Right forelimb (tissue), 1 donor: ENCODE results near the gene MAD1L1.
"Not testable (repeated sequence)": the region's sequence is repeated elsewhere in the genome, so short reads cannot be mapped to it uniquely, and the experiment has no call there.

Experiments
- DNase-seq: peaks from one replicate; pipeline ENCODE4 v3.0.0-alpha.2; 2018

MAD1L1 gene

GRCh38 chr7:1886361-1887064, 346.2 kb downstream of the MAD1L1 start:
- no peak for DNase-seq

DNA sequence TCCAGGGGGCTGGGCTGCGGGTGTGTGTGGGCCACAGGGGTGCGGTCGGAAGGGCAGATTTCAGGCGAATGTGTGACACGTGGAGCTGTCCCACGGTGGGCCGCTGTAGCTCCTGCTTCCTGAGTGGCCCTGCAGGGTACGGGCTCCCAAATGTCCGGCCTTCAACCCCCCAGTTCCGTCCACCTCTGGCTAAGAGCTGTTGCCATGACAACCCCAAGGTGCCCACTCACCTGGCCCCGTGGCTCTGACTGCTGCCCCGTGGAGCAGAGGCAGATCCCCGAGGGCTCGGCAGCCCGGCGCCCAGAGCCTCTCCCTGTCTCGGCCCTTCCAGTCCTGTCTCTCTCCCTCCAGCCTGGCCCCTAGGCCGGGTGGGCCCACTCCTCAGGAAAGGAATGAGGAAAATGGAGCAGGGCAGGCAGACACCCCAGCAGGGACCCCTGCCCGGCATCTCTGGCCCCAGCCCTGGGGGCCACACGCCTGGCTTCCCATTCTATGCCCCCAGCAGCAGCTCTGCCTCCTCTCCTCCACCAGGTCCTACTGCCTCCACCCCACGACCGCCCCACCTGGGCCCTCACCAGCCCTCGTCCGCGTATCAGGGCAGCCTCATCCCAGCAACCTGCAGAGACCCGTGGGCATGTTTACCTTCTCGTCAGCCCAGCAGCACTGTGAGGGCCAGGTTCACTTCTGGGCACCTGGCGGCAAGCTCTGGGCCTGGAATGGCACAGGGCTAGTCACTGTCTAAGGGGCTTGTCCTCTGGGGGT, 347.1 kb downstream of the MAD1L1 start:
- no peak for DNase-seq

DNA sequence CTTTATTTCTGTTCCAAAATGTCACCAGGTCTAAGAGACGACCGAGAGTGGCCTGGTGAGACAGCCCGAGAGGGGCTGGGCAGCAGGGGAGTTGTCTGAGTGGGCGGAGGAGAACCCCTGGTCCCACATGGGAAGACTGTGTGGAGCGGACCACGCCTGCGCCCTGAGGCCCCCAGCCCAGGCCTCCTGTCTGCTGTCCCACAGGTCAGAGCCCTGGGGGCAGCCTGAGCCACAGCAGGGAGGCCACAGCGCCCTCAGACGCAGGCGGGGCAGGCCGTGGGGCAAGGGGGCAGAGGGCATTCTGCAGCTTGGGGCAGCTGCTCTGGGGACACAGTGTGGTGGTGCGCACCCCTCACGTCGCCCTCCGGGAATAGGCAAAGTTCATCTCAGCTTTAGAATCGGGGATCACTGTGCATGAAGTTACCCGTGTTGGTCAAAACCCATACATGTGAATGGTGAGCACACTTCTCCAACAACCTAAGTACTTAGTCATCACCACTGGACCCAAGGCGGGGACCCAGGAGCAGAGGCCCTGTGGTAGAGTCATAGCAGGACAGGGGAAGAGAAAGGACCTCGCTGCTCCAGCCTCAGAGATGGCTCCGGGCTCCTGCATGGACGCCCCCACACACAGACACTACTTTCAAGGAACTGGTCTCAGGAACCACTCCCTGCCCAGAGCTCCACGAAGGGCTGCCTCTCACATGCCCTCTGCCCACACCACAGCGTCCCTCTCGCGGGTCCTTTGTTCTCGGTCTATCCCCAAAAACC, 348.0 kb downstream of the MAD1L1 start:
- DNase-seq, result no peak

DNA sequence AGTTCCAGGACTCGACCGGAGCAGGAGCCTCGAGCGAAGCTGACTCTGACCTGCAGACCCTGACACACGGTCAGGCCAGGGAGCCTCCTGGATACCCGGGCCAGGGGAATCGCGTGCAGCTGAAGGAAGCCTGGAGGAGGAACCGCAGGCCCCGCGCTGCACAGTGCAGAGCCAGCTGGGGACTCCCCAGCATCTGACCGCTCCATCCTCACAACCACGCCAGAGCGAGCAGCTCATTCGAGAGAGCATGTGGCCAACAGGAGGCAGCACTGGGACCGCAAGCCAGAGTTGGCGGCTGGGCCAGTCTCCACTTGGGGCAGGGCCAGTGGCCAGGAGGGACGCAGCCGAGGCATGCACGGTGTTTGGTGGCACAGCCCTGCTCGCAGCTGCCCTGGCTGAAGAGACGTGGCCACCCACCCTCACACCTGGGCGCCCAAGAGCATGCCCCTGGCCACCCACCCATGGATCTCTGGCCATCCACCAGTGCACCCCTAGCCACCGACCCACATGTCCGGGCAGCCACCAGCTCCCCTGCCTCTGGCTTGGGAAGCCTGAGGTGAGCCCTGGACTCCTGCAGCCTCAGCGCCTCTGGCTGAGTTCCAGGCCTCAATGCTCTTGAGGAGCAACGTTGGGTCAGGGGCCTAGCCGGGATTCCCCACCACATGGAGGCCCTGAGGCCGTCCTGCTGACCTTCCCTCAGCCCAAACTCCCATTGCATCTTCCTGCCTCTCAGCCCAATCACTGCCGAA, 348.7 kb downstream of the MAD1L1 start:
- DNase-seq, result no peak

DNA sequence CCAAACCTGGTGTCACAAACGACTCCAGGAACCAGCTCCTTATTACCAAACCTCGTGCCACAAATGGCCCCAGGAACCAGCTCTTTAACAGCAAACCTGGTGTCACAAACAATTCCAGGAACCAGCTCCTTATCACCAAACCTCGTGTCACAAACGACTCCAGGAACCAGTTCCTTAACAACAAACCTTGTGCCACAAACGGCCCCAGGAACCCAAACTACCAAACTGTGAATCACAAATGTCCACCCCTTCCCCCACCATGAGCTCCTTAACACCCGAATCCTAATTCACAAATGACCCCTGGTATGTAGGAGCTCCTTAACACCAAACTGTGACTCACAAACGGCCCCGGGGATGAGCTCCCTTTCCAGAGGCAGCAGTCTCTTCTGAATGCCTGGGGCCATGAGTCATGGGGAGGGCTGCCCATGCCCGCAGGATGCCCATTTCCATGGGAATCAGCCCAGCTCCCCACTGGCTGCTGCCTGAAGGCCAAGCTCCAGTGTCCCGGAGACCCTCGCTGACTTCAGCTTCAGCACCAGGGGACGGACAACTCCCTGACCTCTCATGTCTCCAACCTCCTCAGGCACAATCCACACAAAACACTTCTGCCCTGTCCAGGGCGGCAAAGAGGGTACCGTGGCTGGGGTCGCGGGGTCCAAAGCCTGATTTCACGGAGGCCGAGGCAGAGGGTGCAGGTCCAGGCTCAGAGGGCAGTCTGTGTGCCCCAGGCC, 349.5 kb downstream of the MAD1L1 start:
- no peak for DNase-seq

- no peak for DNase-seq
These were observed 350.3 kb downstream of the MAD1L1 start for GRCh38 chr7:1882451-1882850.

- no peak for DNase-seq
These were observed 350.8 kb downstream of the MAD1L1 start for GRCh38 chr7:1881946-1882345.

GRCh38 chr7:1876641-1877040, 356.1 kb downstream of the MAD1L1 start:
- not testable (repeated sequence) for DNase-seq

GRCh38 chr7:1875392-1876199, 357.1 kb downstream of the MAD1L1 start:
- not testable (repeated sequence) for DNase-seq

GRCh38 chr7:1874590-1875391, 358.0 kb downstream of the MAD1L1 start:
- DNase-seq, result not testable (repeated sequence)

GRCh38 chr7:1873857-1874589, 358.7 kb downstream of the MAD1L1 start:
- no peak for DNase-seq

- DNase-seq, result no peak
These were observed 359.3 kb downstream of the MAD1L1 start for GRCh38 chr7:1873421-1873820.

DNA sequence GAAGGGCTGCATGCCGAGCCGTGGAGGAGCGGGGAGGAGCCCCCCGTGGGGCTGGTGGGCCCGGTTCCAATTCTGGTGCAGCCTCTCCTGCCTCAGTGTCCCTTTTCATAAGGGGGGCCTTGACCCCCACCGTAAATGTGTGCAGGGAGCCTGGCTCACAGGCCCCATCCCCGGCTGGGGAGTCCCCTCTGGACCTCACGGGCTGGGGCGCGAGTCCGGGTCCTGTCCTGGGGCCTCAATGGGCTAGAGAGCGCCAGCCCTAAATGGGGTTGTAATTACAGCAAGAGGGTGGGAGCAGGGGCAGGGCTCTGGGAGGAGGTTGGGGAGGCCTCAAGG, 359.7 kb downstream of the MAD1L1 start:
- DNase-seq, result no peak

DNA sequence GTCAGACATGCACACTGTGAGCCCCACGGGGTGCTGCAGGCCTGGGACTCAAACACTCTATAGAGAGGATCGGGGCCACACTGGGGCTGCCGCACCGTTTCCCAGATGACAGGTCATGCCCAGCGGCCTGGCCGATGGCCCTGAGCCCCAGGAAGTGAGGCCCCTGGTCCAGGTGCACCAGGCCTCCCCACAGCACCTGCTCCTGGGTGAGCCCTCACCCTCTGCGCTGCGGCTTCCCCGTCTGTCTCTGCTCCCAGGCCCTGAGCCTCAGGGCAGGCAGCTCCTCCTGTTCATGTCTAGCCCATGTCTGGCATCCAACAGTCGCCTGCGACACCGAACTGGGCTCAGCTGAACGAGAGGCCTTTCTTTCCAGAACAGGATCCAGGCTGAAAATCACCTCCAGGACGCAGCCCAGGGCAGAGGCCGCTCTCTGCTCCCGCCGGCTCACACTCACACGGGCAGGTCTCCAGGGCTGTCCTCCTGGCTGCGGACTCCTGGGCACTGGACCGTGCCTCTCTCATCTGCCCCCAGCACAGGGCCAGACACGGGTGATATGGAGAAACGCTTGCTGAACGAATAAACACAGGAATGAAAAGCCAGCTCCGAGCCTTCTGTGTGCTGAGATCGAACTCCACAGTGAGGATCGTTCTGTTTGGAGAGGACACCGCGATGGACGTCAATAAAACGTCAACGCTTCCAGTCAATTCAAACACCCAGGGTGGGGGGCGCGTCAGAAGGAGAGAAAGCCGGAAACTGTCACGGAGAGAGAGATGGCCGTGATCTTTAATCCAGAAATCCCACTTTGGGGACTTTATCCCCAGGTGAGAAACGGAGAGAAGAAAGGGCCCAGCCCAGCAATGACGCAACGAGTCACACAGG, 360.3 kb downstream of the MAD1L1 start:
- DNase-seq, result no peak

DNA sequence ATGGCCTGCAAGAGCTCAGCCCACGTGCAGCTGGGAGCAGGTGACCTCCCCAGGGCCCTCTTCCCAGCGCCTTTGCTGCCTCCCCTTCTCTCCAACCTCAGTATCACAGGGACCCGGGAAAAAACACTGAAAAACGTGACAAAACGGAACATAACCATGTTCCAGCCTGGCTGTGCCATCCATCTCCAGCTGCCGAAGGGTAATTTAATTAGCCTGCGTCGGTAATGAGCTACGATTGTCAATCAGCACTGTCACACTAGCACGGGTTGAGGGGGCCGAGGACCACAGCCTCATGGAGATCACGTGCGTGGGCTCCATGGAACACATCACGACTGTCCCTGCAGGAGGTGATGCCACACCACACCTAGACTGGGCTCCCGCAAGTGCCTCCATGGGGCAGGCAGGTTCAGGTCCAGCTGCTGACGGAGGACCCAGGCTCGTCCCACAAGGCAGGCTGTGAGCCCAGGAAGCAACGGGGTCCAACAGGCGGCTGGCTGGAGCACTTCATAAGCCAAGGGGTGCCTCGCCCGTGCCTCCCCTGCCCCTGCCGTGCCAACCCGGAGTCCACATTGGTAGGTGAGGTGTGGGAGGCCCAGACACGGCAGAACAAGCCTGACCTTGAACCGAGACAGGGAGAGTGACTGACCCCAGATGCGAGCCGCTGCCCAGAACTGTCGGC, 363.2 kb downstream of the MAD1L1 start:
- DNase-seq, result no peak

- DNase-seq, result no peak
These were observed 364.1 kb downstream of the MAD1L1 start for GRCh38 chr7:1868516-1869165.
